GM23248 (cell line): ENCODE measurements around the gene LRGUK. TPM values are rescaled to one million over a fixed set of nuclear protein-coding genes. Genes with fewer than 3 reads are reported as not detected.

Source experiments
- DNase-seq: peaks from one replicate; pipeline ENCODE4 v3.0.0-alpha.2; 2015
- H2AFZ ChIP-seq: fragments of 200-600 bp; sonication (generic); 2 replicates; pipeline ENCODE4 v1.6.1; 2016; ENCODE audit warnings: antibody characterized with exemption
- H3F3A ChIP-seq: fragments of 200-600 bp; sonication (generic); 2 replicates; pipeline ENCODE4 v1.6.1; 2016; ENCODE audit warnings: mild to moderate bottlenecking, antibody characterized with exemption, mixed run types; ENCODE audit not compliant: insufficient read depth
- H3K27ac ChIP-seq: fragments of 200-600 bp; sonication (generic); 2 replicates; pipeline ENCODE4 v1.5.1; 2016; ENCODE audit warnings: mild to moderate bottlenecking
- H3K27me3 ChIP-seq: fragments of 200-600 bp; sonication (generic); replicated peaks from 2 replicates; pipeline ENCODE4 v1.6.1; 2016; ENCODE audit warnings: mild to moderate bottlenecking; ENCODE audit not compliant: insufficient read depth
- H3K36me3 ChIP-seq: fragments of 200-600 bp; sonication (generic); 2 replicates; pipeline ENCODE4 v1.6.1; 2016; ENCODE audit warnings: low read depth, mild to moderate bottlenecking
- H3K4me1 ChIP-seq: fragments of 200-600 bp; sonication (generic); 2 replicates; pipeline ENCODE4 v1.6.1; 2016; ENCODE audit warnings: mild to moderate bottlenecking; ENCODE audit not compliant: insufficient read depth
- H3K4me2 ChIP-seq: fragments of 200-600 bp; sonication (generic); one replicate; pipeline ENCODE4 v1.6.1; 2016; ENCODE audit warnings: mild to moderate bottlenecking; ENCODE audit not compliant: unreplicated experiment
- H3K4me3 ChIP-seq: fragments of 200-600 bp; sonication (generic); 2 replicates; pipeline ENCODE4 v1.5.1; 2016; ENCODE audit warnings: mild to moderate bottlenecking
- H3K79me2 ChIP-seq: fragments of 200-600 bp; sonication (generic); 2 replicates; pipeline ENCODE4 v1.6.1; 2016; ENCODE audit warnings: mild to moderate bottlenecking; ENCODE audit not compliant: insufficient read depth
- H3K9ac ChIP-seq: fragments of 200-600 bp; sonication (generic); 2 replicates; pipeline ENCODE4 v1.6.1; 2016; ENCODE audit warnings: mild to moderate bottlenecking
- H3K9me2 ChIP-seq: fragments of 200-600 bp; sonication (generic); 2 replicates; pipeline ENCODE4 v1.6.1; 2016; ENCODE audit warnings: mixed run types, mild to moderate bottlenecking, moderate library complexity; ENCODE audit not compliant: insufficient read depth
- H3K9me3 ChIP-seq: fragments of 200-600 bp; sonication (generic); one replicate; pipeline ENCODE4 v1.6.1; 2017; ENCODE audit warnings: low read depth
- H4K20me1 ChIP-seq: fragments of 200-600 bp; sonication (generic); 2 replicates; pipeline ENCODE4 v1.6.0; 2016; ENCODE audit not compliant: insufficient read depth
- EZH2 ChIP-seq: fragments of 200-600 bp; sonication (generic); IDR thresholded peaks from 2 replicates; pipeline ENCODE4 v1.6.1; 2018; ENCODE audit warnings: antibody characterized with exemption, mild to moderate bottlenecking; ENCODE audit not compliant: insufficient read depth, poor library complexity, severe bottlenecking
- EZH2phosphoT487 ChIP-seq: fragments of 200-600 bp; sonication (generic); IDR thresholded peaks from 2 replicates; pipeline ENCODE4 v1.6.1; 2018; ENCODE audit warnings: antibody characterized with exemption, moderate library complexity, mild to moderate bottlenecking, low read depth; ENCODE audit not compliant: insufficient read depth
- WGBS, 2 experiments: methylation state at CpG; one replicate each; pipeline ENCODE4 v1.1.6; 2015 to 2017; ENCODE audit warnings: low lambda C conversion rate in 2 of 2, low coverage in 1 of 2; ENCODE audit errors: missing lambda C conversion rate in 2 of 2; 5-methylcytosine and 5-hydroxymethylcytosine counted together
- in situ Hi-C: fragments of 300-500 bp; cut with MboI; formaldehyde crosslinking; loops from 2 replicates; pipeline ENCODE4 v1.15.0; 2020
- polyA plus RNA-seq: library from polyadenylated mRNA; unstranded; fragments of >200 nt; fragmentation: Nextera tagmentation; extraction: Ambion mirVana; gene quantifications from 2 replicates; pipeline ENCODE4 v1.2.1, GENCODE V29; 2016
- total RNA-seq: library from RNA; depleted of rRNA; stranded (reverse); fragments of >200 nt; shearing (Covaris generic); gene quantifications from 2 replicates; pipeline ENCODE4 v1.2.3, GENCODE V29; 2014

LRGUK gene
- total and polyA plus RNA-seq, 2 experiments from 2014 or later, result 0.11 TPM; not detected in 1

GRCh38 chr7:134088199-134088598, 38.9 kb upstream of the LRGUK start:
- no peaks in the 10 kb centered on the region for H4K20me1 ChIP-seq
- no peak overlapping the region for H3K4me3 ChIP-seq
- no peak overlapping the region for H2AFZ ChIP-seq
- no peak for TF ChIP-seq EZH2phosphoT487
- no peak for TF ChIP-seq EZH2
- in situ Hi-C loops, result no loop called here
- no peak overlapping the region for H3K4me2 ChIP-seq
- H3K9me3 ChIP-seq, result no peaks in the 10 kb centered on the region
- no peak overlapping the region for H3K9ac ChIP-seq
- no peak overlapping the region for H3K27ac ChIP-seq
- H3K27me3 ChIP-seq, result no peaks in the 10 kb centered on the region
- H3K36me3 ChIP-seq, result no peaks in the 10 kb centered on the region
- H3K4me1 ChIP-seq, result peaks cover 5% of the 10 kb centered on the region; the same call in 1 of the 2 replicates
- no peaks in the 10 kb centered on the region for H3F3A ChIP-seq
- no peaks in the 10 kb centered on the region for H3K9me2 ChIP-seq
- DNase-seq, result no peak
- H3K79me2 ChIP-seq, result no peaks in the 10 kb centered on the region

- no peak for DNase-seq
- 46 to 48% methylated on average over 4 of the region's 4 CpGs for WGBS, 2 experiments
- in situ Hi-C loops, result no loop called here
- no peak for TF ChIP-seq EZH2phosphoT487
- TF ChIP-seq EZH2, result no peak
- Histone ChIP-seq H4K20me1 (no peaks in the 10 kb centered on the region), H3K9me2 (no peaks in the 10 kb centered on the region), H2AFZ (no peak overlapping the region), H3K4me1 (no peaks in the 10 kb centered on the region), H3K4me3 (no peak overlapping the region), H3K27ac (no peak overlapping the region), H3K9ac (no peak overlapping the region), H3K36me3 (no peaks in the 10 kb centered on the region), H3K9me3 (no peaks in the 10 kb centered on the region), H3F3A (no peaks in the 10 kb centered on the region), H3K79me2 (no peaks in the 10 kb centered on the region), H3K4me2 (no peak overlapping the region), H3K27me3 (no peaks in the 10 kb centered on the region)
Observed at GRCh38 chr7:134089446-134089845, 37.7 kb upstream of the LRGUK start.

GRCh38 chr7:134098072-134098471, 29.1 kb upstream of the LRGUK start:
- Histone ChIP-seq H3K9me2 (no peaks in the 10 kb centered on the region), H3K4me1 (no peaks in the 10 kb centered on the region), H3K36me3 (peaks cover 4% of the 10 kb centered on the region; the same call in 1 of the 2 replicates), H3K27me3 (no peaks in the 10 kb centered on the region), H4K20me1 (no peaks in the 10 kb centered on the region), H2AFZ (no peak overlapping the region), H3K27ac (no peak overlapping the region), H3K4me3 (no peak overlapping the region), H3K4me2 (no peak overlapping the region), H3K79me2 (no peaks in the 10 kb centered on the region), H3K9me3 (no peaks in the 10 kb centered on the region), H3K9ac (no peak overlapping the region), H3F3A (no peaks in the 10 kb centered on the region)
- TF ChIP-seq EZH2phosphoT487 (no peak), EZH2 (no peak)
- no peak for DNase-seq
- in situ Hi-C loops, result no loop called here
- WGBS, 2 experiments, result 43 to 45% methylated on average over 4 of the region's 4 CpGs

- H2AFZ ChIP-seq, result no peak overlapping the region
- no peaks in the 10 kb centered on the region for H3K79me2 ChIP-seq
- TF ChIP-seq EZH2phosphoT487 (no peak), EZH2 (no peak)
- no peaks in the 10 kb centered on the region for H4K20me1 ChIP-seq
- no peak for DNase-seq
- no peaks in the 10 kb centered on the region for H3K9me3 ChIP-seq
- H3K4me2 ChIP-seq, result no peak overlapping the region
- H3K27me3 ChIP-seq, result no peaks in the 10 kb centered on the region
- H3K9ac ChIP-seq, result no peak overlapping the region
- no peaks in the 10 kb centered on the region for H3K9me2 ChIP-seq
- H3F3A ChIP-seq, result no peaks in the 10 kb centered on the region
- no peaks in the 10 kb centered on the region for H3K36me3 ChIP-seq
- H3K4me1 ChIP-seq, result no peaks in the 10 kb centered on the region
- H3K27ac ChIP-seq, result no peak overlapping the region
- H3K4me3 ChIP-seq, result no peak overlapping the region
- in situ Hi-C loops, result no loop called here
- WGBS, 2 experiments, result 29 to 33% methylated on average over 3 of the region's 3 CpGs
Observed at GRCh38 chr7:134101716-134102115, 25.4 kb upstream of the LRGUK start.

GRCh38 chr7:134104166-134104565, 23.0 kb upstream of the LRGUK start:
- in situ Hi-C loops, result no loop called here
- no peak overlapping the region for H3K4me3 ChIP-seq
- no peak overlapping the region for H2AFZ ChIP-seq
- H3K9ac ChIP-seq, result no peak overlapping the region
- H3K4me2 ChIP-seq, result no peak overlapping the region
- no peaks in the 10 kb centered on the region for H3K9me3 ChIP-seq
- H3K4me1 ChIP-seq, result no peaks in the 10 kb centered on the region
- no peaks in the 10 kb centered on the region for H3K79me2 ChIP-seq
- no peak overlapping the region for H3K27ac ChIP-seq
- no peaks in the 10 kb centered on the region for H3K9me2 ChIP-seq
- no peaks in the 10 kb centered on the region for H3K27me3 ChIP-seq
- H4K20me1 ChIP-seq, result no peaks in the 10 kb centered on the region
- TF ChIP-seq EZH2phosphoT487, result no peak
- no peak for TF ChIP-seq EZH2
- H3F3A ChIP-seq, result no peaks in the 10 kb centered on the region
- WGBS, 2 experiments, result 87 to 99% methylated on average over 4 of the region's 4 CpGs
- no peak for DNase-seq
- no peaks in the 10 kb centered on the region for H3K36me3 ChIP-seq
